ACC112 (cell line): ENCODE measurements around the gene ANK3.

Source experiments
- H2AFZ ChIP-seq: fragments of 200-600 bp; sonication (generic); one replicate; pipeline ENCODE4 v1.6.0; 2017; ENCODE audit warnings: antibody characterized with exemption, low read length; ENCODE audit not compliant: unreplicated experiment
- H3K27ac ChIP-seq: fragments of 200-600 bp; sonication (generic); 2 replicates; pipeline ENCODE4 v1.5.1; 2014; ENCODE audit warnings: low read depth, mild to moderate bottlenecking, antibody characterized with exemption, low read length, moderate library complexity
- H3K27me3 ChIP-seq: fragments of 200-600 bp; sonication (generic); 2 replicates; pipeline ENCODE4 v1.6.1; 2014; ENCODE audit warnings: mild to moderate bottlenecking, antibody characterized with exemption, low read length, moderate library complexity, mixed read lengths; ENCODE audit not compliant: insufficient read depth
- H3K36me3 ChIP-seq: fragments of 200-600 bp; sonication (generic); 2 replicates; pipeline ENCODE4 v1.6.1; 2016; ENCODE audit warnings: mild to moderate bottlenecking, antibody characterized with exemption, low read length, moderate library complexity, mixed read lengths; ENCODE audit not compliant: insufficient read depth
- H3K4me1 ChIP-seq: fragments of 200-600 bp; sonication (generic); one replicate; pipeline ENCODE4 v1.6.1; 2016; ENCODE audit warnings: low read length, mixed read lengths; ENCODE audit not compliant: insufficient read depth, unreplicated experiment, control insufficient read depth
- H3K4me3 ChIP-seq: fragments of 200-600 bp; sonication (generic); 2 replicates; pipeline ENCODE4 v1.5.1; 2014; ENCODE audit warnings: mild to moderate bottlenecking, low read depth, low read length
- H3K79me2 ChIP-seq: fragments of 200-600 bp; sonication (generic); one replicate; pipeline ENCODE4 v1.6.0; 2016; ENCODE audit warnings: low read length; ENCODE audit not compliant: control insufficient read depth, unreplicated experiment, insufficient read depth

ANK3 gene

DNA sequence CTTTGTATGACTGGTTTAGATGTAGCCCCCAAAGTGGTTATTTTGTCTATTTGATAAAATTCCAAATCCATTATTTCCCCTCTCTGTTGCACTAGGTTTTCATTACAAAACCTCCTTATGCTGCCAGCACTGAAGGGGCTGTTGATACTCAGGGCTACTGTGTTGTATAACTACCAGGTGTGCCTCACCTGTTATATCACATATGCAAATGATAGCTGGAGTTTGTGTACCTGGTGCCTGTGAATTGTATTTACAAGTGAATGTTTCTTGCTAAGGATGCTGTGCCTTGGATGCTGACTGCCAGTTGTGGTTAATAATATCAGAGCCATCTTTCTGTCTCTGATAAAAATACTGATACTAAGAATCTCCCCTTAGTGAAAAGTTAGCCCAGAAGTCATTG lies 398.6 kb downstream of the ANK3 start:
- Histone ChIP-seq H3K27ac (no peak overlapping the region), H3K36me3 (no peaks in the 10 kb centered on the region), H2AFZ (no peak overlapping the region)

DNA sequence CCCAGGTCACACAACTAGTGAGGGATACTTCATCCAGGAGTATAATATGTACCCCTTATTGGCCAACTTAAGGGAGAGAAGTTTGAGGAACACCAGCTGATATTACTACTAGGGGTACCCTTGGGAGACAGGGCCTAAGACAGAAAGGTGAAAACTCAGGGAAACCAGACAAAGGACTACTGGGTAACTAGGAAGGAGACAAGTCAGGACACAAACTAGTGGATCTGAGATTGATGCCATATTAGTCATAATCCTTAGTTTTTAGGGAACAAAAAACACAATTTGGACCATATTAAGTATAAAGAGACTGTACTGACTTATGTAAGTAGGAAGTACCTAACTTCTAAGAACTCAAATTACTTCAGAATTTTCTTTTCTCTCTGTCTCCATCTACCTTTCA lies 404.0 kb downstream of the ANK3 start:
- no peaks in the 10 kb centered on the region for H3K36me3 ChIP-seq
- H3K79me2 ChIP-seq = no peaks in the 10 kb centered on the region
- H2AFZ ChIP-seq = no peak overlapping the region
- H3K4me1 ChIP-seq = no peaks in the 10 kb centered on the region
- no peak overlapping the region for H3K4me3 ChIP-seq
- peaks cover 4% of the 10 kb centered on the region; the same call in 1 of the 2 replicates for H3K27me3 ChIP-seq
- H3K27ac ChIP-seq = no peak overlapping the region

More for the DNA sequence above, 398.6 kb downstream of the ANK3 start:
- Histone ChIP-seq H3K4me1 (peaks cover 3% of the 10 kb centered on the region), H3K79me2 (no peaks in the 10 kb centered on the region), H3K4me3 (no peak overlapping the region), H3K27me3 (peaks cover 4% of the 10 kb centered on the region; the same call in 1 of the 2 replicates)

DNA sequence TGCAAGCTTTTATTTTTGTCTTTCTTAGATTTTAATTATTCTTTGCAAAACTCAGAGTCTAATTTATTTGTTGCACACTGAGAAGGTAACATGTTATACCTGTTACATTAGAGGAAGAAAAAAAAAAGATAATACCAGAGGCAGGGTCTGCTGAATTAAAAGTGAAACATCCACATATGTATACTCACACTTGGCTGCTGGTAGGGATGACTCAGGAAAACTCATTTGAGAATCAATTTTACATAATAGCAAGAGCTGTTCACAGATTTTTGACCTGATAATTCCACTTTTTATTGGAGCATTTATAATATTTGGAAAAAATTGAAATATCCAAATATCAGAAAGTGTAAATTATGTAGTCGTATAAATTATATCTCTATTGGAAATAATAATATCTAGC lies 405.3 kb downstream of the ANK3 start:
- Histone ChIP-seq H2AFZ (no peak overlapping the region), H3K4me3 (no peak overlapping the region), H3K36me3 (no peaks in the 10 kb centered on the region), H3K4me1 (no peaks in the 10 kb centered on the region), H3K27ac (no peak overlapping the region), H3K79me2 (no peaks in the 10 kb centered on the region), H3K27me3 (peaks cover 4% of the 10 kb centered on the region; the same call in 1 of the 2 replicates)

- Histone ChIP-seq H2AFZ (no peak overlapping the region), H3K4me3 (no peak overlapping the region), H3K36me3 (no peaks in the 10 kb centered on the region), H3K27ac (no peak overlapping the region), H3K4me1 (no peaks in the 10 kb centered on the region), H3K27me3 (no peaks in the 10 kb centered on the region), H3K79me2 (no peaks in the 10 kb centered on the region)
These were observed 409.3 kb downstream of the ANK3 start for GRCh38 chr10:59980356-59980755.

- Histone ChIP-seq H3K4me3 (no peak overlapping the region), H3K27ac (no peak overlapping the region), H2AFZ (no peak overlapping the region)
These were observed 412.2 kb downstream of the ANK3 start for GRCh38 chr10:59977486-59977885.

GRCh38 chr10:59976909-59977308 lies 412.8 kb downstream of the ANK3 start:
- no peaks in the 10 kb centered on the region for H3K27me3 ChIP-seq
- H3K27ac ChIP-seq = no peak overlapping the region
- H3K4me1 ChIP-seq = no peaks in the 10 kb centered on the region
- no peaks in the 10 kb centered on the region for H3K36me3 ChIP-seq
- no peaks in the 10 kb centered on the region for H3K79me2 ChIP-seq
- no peak overlapping the region for H2AFZ ChIP-seq
- no peak overlapping the region for H3K4me3 ChIP-seq

More at GRCh38 chr10:59977486-59977885, 412.2 kb downstream of the ANK3 start:
- H3K27me3 ChIP-seq = no peaks in the 10 kb centered on the region
- no peaks in the 10 kb centered on the region for H3K79me2 ChIP-seq
- no peaks in the 10 kb centered on the region for H3K4me1 ChIP-seq
- H3K36me3 ChIP-seq = no peaks in the 10 kb centered on the region
